Measurements from ENCODE around the gene SORL1. TPM values are rescaled to one million over a fixed set of nuclear protein-coding genes. Genes with fewer than 3 reads are reported as not detected.

Gene SORL1
- total RNA-seq, 1 experiment from 2014 or later, result 6.1 TPM

DNA sequence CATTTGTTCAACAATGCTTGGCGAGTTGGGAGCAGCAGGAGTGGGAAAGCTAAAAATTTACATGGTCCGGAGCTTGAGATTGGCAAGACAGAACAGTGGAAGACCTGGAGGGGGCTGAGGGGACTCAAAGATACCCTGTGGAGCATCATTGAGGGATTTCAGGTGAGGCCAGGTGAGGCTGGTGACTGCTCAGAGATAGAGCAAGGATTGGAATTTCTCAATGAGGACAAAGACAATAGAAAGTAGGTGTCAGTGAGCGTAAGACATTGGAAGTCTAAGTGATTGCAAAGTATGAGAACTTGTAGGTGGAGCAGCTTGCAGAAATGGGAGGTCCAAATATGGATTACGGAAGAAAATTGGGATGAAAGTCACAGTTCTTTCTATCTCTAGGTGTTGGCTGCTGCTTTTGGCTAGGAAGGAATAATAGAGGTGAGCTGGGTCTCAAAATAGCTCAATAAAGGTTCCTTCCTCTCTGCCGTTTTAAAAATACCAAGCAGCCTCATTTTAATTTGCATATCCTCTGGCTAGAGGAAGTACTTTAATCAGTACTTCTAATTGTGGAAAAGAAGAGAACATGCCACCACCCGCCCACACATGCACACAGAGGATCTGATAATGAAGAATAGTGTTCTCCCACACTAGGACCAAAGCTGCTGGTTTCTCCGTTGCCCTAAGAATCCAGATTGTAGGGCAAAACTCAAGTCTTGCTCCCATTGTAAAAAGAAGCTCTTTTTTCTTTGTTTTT is 42.4 kb downstream of the SORL1 start:
- DNase-seq, result no peak
- Mint-ChIP-seq H3K4me3 (ENCODE audit: low read depth, unreplicated experiment) (no peak overlapping the region), H3K36me3 (ENCODE audit: insufficient read depth, unreplicated experiment) (no peaks in the 10 kb centered on the region), H3K9me3 (ENCODE audit: low read depth, unreplicated experiment) (no peaks in the 10 kb centered on the region), H3K27me3 (ENCODE audit: unreplicated experiment) (no peaks in the 10 kb centered on the region), H3K4me1 (ENCODE audit: low read depth, unreplicated experiment) (no peaks in the 10 kb centered on the region), H3K27ac (ENCODE audit: unreplicated experiment) (no peak overlapping the region)
- no TSS peak for BruUV-seq (replicated peaks)
- no peak for TF ChIP-seq CTCF (IDR thresholded peaks at IDR 0.05; ENCODE audit: unreplicated experiment)
- intact Hi-C loops (cut with micrococcal nuclease; ENCODE audit: unreplicated experiment), result no loop called here
- CTCF ChIA-PET, result no interaction called here

DNA sequence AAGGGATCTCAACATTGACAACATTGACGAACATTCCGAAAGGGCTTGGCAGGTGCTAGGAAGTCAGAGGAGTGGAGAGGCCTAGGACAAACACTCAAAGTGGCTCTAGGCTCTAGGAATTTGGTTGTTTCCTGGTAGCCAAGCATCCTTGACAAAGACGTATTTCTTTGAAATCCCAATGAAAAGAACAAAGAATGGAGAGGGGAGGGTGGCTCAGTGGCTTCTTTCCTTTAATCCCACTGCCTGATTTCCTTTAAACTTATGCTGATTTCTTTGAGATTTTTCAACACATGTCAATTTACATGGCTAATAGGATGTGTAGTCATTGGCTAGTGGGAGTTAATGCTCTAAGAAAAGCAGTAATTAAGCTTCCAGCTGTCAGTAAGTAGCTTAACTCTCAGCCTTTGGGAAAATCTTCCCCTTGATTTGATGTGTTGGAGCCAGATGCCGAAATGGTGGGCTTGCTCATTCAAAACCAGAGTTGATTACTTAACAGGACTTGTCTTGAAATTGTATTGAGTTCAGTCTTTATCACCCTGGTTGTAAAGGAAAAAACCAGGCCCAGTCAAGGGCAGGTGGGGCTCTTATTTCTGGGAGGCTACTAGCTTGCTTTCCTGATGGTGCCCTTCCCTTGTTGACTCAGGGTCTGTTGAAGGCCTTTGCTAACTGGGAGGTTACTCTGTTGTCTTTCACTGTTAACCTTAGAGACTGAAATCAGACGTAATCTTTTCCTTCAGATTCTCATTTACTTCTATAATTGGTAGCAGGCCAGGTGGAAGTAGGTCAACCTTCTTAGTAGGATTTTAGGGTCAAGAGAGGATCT is 45.3 kb downstream of the SORL1 start:
- H3K9me3 Mint-ChIP-seq (ENCODE audit: low read depth, unreplicated experiment), result no peaks in the 10 kb centered on the region
- CTCF ChIA-PET, result no interaction called here
- intact Hi-C loops (cut with micrococcal nuclease; ENCODE audit: unreplicated experiment), result no loop called here
- no peak overlapping the region for H3K4me3 Mint-ChIP-seq (ENCODE audit: low read depth, unreplicated experiment)
- H3K27me3 Mint-ChIP-seq (ENCODE audit: unreplicated experiment), result no peaks in the 10 kb centered on the region
- DNase-seq, result no peak
- BruUV-seq (replicated peaks), result no TSS peak
- TF ChIP-seq CTCF (IDR thresholded peaks at IDR 0.05; ENCODE audit: unreplicated experiment), result no peak
- H3K36me3 Mint-ChIP-seq (ENCODE audit: insufficient read depth, unreplicated experiment), result no peaks in the 10 kb centered on the region
- H3K27ac Mint-ChIP-seq (ENCODE audit: unreplicated experiment), result no peak overlapping the region
- H3K4me1 Mint-ChIP-seq (ENCODE audit: low read depth, unreplicated experiment), result no peaks in the 10 kb centered on the region

DNA sequence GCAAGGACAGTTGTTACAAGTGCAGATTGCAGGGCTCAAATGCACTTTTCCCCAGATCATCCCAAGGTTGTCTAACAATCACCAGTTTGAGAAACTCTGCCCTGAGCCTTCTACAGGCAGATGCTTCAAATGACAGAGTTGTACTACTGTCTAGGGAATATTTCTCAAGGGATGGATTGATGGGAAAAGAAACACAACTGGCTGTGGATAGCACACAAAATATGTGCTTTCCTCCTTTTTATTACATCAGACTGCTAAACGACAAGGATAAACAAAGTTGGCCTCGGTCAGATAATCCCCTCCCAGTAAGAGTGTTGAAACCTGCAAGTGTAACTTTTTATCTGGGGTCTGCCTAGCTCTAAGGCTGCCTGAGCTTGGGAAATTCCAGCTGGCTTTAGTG is 47.3 kb downstream of the SORL1 start:
- Mint-ChIP-seq H3K4me1 (ENCODE audit: low read depth, unreplicated experiment) (no peaks in the 10 kb centered on the region), H3K9me3 (ENCODE audit: low read depth, unreplicated experiment) (no peaks in the 10 kb centered on the region), H3K27me3 (ENCODE audit: unreplicated experiment) (no peaks in the 10 kb centered on the region), H3K36me3 (ENCODE audit: insufficient read depth, unreplicated experiment) (no peaks in the 10 kb centered on the region), H3K4me3 (ENCODE audit: low read depth, unreplicated experiment) (no peak overlapping the region), H3K27ac (ENCODE audit: unreplicated experiment) (no peak overlapping the region)
- no peak for DNase-seq
- CTCF ChIA-PET, result no interaction called here
- no TSS peak for BruUV-seq (replicated peaks)
- TF ChIP-seq CTCF (IDR thresholded peaks at IDR 0.05; ENCODE audit: unreplicated experiment), result no peak
- intact Hi-C loops (cut with micrococcal nuclease; ENCODE audit: unreplicated experiment), result no loop called here

DNA sequence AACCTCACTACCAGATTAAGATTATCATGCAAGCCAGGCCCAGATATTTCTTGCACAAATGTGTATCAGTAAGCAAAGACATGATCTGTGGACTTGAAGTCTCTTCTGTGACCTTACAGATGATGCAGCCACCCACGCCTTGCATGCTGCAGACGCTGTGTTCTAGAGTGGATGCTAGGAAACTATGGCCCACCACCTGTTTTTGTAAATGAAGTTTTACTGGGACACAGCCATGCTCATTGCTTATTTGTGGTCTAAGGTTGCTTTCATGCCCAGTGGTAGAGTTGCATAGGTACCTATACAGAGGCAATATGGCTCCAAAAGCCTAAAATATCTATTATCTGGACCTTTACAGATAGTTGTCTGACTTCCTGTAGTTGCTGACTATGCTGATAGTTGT is 48.2 kb downstream of the SORL1 start:
- no peaks in the 10 kb centered on the region for H3K36me3 Mint-ChIP-seq (ENCODE audit: insufficient read depth, unreplicated experiment)
- H3K27ac Mint-ChIP-seq (ENCODE audit: unreplicated experiment), result no peak overlapping the region
- BruUV-seq (replicated peaks), result no TSS peak

More for the DNA sequence above, 48.2 kb downstream of the SORL1 start:
- CTCF ChIA-PET, result no interaction called here
- no peaks in the 10 kb centered on the region for H3K27me3 Mint-ChIP-seq (ENCODE audit: unreplicated experiment)
- intact Hi-C loops (cut with micrococcal nuclease; ENCODE audit: unreplicated experiment), result no loop called here
- no peak for DNase-seq
- H3K9me3 Mint-ChIP-seq (ENCODE audit: low read depth, unreplicated experiment), result no peaks in the 10 kb centered on the region
- TF ChIP-seq CTCF (IDR thresholded peaks at IDR 0.05; ENCODE audit: unreplicated experiment), result no peak
- H3K4me3 Mint-ChIP-seq (ENCODE audit: low read depth, unreplicated experiment), result no peak overlapping the region
- no peaks in the 10 kb centered on the region for H3K4me1 Mint-ChIP-seq (ENCODE audit: low read depth, unreplicated experiment)

All from Calu3 (cell line).